Esophagus muscularis mucosa (tissue), 4 donors: ENCODE results near the gene PI3.

Experiments
- EP300 ChIP-seq: sonication (generic); formaldehyde crosslinking; IDR thresholded peaks from one replicate; pipeline ENCODE4 v1.6.1; 2017; ENCODE audit warnings: antibody characterized with exemption
- POLR2A ChIP-seq: fragments of 450-650 bp; IDR thresholded peaks from one replicate; pipeline ENCODE4 v1.6.1; 2017; ENCODE audit warnings: antibody characterized with exemption, moderate library complexity, mild to moderate bottlenecking, low read depth
- POLR2AphosphoS5 ChIP-seq, 2 donors: sonication (generic); formaldehyde crosslinking; IDR thresholded peaks; one replicate each; pipeline ENCODE4 v1.6.1; 2017; ENCODE audit warnings: antibody characterized with exemption in 2 of 2
- TF ChIP-seq, protein P1 (sequence below), 3 experiments: fragments of 200-600 bp in 2 of 3; fragments of 450-650 bp in 1 of 3; sonication (generic) in 2 of 3; IDR thresholded peaks; one replicate each; pipeline ENCODE4 v1.5.1; 2017 to 2019; ENCODE audit warnings: antibody characterized with exemption in 3 of 3, mild to moderate bottlenecking in 2 of 3, moderate library complexity in 1 of 3

DNA sequence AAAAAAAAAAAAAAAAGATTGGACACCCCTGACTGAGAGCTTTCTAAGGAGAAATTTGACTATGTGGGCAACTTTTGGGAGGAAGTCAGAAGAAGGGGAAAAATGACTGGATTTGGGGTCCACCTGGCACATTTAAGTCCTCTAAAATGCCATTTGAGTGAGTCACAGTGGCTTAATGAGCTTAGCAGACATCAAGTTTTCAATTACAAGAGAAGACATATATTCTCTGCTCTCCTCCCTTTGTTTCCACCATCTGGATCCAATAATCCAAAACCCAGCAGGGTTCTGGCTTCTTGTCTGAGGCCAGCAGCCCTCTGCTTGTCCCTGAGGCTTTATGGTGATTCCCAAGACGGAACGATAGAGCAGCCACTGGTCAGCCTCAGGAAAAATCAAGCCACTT lies 6.9 kb downstream of the PI3 start:
- TF ChIP-seq, protein P1, sequence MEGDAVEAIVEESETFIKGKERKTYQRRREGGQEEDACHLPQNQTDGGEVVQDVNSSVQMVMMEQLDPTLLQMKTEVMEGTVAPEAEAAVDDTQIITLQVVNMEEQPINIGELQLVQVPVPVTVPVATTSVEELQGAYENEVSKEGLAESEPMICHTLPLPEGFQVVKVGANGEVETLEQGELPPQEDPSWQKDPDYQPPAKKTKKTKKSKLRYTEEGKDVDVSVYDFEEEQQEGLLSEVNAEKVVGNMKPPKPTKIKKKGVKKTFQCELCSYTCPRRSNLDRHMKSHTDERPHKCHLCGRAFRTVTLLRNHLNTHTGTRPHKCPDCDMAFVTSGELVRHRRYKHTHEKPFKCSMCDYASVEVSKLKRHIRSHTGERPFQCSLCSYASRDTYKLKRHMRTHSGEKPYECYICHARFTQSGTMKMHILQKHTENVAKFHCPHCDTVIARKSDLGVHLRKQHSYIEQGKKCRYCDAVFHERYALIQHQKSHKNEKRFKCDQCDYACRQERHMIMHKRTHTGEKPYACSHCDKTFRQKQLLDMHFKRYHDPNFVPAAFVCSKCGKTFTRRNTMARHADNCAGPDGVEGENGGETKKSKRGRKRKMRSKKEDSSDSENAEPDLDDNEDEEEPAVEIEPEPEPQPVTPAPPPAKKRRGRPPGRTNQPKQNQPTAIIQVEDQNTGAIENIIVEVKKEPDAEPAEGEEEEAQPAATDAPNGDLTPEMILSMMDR (IDR thresholded peaks at IDR 0.05): no peak
- TF ChIP-seq POLR2AphosphoS5 (IDR thresholded peaks at IDR 0.05): no peak
- TF ChIP-seq POLR2A: no peak
- no peak for TF ChIP-seq EP300
